Stimulated activated CD4-positive, alpha-beta T cell treated with anti-CD3 and anti-CD28 coated beads, TNF-alpha, amount 100 ng/mL, for 1 hour (primary cell): ENCODE data around the gene TMEM132E.

Source experiments
- DNase-seq, 3 donors: peaks; one replicate each; pipeline ENCODE4 v3.0.0-alpha.2; 2020; ENCODE audit warnings: low read depth in 3 of 3, low spot score in 1 of 3

Gene TMEM132E

DNA sequence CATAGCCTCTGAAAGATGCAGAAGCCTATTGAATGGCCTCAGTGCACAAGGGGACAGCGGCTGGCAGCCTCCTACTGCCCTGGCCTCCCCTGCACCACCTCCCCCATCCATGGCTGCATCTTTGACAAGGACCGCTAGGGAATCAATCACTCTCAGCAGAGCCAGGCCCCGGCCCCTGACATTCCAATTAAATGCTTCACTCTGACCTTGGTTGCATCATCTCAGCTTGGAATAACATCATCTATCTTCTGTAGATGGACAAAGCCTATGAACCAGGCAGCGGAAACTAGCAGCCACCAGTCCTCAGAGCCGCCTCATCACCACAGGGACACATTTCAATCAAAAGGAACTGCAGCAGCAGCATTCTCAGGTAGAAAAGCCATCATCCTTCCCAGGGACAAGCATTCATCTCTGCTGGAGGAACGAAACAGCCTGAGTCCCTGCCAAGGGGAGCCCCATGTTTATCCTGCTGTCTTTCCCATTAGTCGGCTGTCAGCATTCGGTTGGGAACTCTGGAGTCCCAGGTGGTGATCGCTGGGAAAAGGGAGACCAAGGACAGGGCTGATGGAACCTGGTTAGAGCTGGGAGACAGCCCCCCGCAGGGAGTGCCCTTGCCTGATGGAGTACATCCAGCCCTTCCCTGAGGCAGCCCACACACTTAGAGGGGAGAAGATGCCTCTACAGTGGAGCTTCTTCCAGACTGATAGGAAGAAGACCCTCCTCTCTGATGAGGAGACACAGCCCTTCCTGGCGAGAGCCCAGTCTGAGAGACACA is 11.5 kb upstream of the TMEM132E start:
- no peak for DNase-seq

DNA sequence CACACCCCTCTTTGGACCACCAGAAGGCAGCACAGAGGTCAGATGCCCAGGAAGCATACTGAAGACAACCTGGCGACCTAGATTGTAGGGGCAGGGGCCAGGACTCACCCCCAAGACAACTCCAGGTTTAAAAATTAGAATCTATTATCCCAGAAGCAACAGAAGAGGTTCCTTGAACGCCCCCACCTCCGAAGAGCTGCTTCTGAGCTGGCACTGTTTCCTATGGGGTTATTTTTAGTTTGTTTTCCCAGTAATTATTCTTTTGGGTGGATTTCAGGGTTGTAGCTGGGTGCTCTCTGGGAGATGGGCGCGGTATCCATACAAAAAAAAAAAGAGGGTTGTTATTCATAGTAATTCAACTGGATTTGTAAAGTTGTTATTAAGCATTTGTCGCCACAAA is 10.4 kb upstream of the TMEM132E start:
- no peak for DNase-seq

DNA sequence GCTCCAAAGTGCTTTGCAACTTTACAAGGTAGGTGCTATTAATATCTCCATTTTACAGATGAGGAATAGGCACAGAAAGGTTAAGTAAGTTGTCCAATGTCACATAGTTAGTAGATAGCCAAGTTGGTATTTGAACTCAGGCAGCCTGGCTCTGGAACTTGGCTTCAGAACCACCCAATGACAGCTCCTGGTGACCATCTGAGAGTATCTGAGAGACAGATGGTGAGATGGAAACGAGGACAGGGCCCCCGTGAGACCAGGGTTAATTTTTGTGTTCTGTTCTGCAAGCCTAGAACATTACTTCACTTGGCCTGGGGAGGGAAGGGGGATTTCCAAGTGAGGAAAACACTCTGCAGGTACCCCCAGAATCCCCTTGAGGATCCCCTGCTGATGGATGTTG is 9.8 kb upstream of the TMEM132E start:
- no peak for DNase-seq

DNA sequence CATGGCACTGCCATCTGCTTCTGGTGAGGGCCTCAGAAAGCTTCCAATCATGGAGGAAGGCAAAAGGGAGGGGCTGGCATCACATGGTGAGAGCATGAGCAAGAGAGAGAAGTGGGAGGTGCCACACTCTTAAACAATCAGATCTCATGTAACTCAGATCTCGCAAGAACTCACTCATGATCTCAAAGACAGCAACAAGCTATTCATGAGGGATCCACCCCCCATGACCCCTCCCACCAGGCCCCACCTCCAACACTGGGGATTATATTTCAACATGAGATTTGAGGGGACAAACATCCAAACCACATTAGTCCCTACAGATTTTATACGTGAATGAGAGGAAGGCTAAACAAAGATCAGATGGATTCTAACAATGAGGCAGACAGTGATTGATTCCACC is 8.9 kb upstream of the TMEM132E start:
- DNase-seq = no peak

DNA sequence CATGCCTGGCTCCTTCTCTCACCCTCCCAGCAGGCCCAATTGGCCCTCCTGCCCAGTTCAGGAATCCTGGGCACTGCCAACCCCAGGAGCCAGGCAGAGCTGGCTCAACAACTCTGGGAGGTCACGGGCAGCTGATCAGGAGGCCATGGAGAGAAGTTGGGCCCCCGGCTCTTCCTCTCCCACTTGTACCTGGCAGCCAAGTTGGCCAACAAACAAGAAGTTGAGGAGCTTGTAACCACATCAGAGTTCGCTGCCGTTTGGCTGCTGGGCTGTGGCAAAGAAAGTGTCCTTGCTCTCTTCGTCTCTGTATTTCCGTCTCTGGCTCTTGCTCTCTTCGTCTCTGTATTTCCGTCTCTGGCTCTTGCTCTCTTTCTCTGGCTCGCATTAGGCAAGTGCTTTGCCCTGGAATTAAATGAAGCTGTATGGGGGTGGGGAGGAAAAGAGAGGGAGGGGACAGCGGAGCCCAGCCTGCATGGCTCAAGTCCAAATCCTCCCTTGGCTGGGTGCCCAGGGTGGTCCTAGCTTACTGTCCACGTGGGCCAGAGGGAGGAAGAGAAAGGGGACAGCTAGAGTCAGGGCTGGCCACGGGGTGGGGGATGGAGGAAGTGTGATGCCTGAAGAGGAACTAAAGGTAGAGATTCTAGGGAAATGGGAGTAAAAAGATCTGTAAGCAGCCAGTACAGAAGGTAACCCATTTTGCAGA is 7.8 kb upstream of the TMEM132E start:
- no peak for DNase-seq

DNA sequence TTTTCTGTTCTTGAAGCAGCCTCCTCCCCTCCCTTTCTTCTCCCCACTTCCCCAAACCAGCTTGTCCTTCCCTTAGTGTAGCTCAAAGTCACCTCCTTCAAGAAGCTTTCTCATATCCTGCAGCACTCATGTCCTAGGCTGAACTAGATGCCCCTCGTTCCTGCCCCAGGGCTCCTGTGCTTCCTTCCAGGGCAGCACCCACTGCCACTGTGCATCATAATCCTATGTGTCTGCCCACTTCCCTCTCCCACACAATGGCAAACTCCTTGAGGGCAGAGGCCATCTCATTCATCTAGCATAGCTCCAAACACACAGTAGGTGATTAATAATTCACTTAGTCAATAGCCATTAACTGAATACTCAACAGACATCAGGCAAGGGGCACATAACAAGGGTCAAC is 6.9 kb upstream of the TMEM132E start:
- DNase-seq = no peak

DNA sequence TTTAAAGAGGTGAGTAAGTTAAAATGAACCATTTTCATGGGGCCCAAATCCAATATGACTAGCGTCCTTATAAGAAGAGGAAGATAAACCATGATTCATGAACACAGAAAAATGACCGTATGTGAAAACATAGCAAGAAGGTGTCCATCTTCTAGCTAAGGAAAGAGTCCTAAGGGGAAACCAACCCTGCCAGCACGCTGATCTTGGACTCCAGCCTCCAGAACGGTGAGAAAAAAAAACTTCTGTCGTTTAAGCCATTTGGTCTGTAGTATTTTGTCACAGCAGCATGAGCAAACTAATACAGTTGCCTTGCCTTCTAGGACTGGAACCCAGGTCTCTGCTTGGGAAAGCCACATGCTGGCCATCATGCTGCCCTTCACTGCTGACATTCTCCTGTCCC is 4.2 kb upstream of the TMEM132E start:
- DNase-seq = no peak

DNA sequence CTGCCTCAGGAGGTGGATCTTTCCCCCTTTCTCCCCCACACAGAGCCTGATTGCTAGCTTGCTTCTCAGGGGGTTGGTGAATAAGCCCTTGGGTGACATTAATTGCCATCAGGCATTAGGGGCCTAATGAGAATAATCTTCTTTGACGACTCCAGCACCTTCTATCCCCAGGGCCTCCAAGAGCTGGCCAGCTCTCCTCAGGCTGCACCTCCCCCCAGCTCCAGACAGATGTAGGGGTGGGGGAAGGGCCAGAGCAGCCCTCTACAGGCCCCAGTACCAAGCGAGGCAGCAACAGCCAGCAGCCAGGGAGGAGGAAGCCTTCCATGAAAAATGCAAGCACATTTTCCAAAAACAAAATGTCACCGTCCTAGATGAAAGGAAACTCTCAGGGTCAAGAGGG is 1.4 kb upstream of the TMEM132E start:
- DNase-seq = no peak

DNA sequence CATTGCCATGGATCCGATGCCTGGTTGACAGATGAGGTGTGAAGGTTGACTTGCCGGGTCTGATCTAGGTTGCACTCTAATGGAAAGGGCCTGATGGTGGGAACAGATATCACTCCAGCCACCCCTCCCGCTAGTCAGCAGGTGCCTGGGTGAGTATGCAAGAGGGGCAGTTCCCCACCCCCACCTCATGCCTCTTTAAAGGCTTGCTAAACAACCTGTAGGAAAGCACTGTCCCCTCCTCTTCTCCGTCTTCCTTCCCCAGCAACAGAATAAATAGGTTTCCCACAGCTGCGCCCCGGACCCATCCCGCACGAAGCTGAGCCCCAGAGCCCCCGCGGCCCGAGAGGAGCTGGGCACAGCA is 746 bp upstream of the TMEM132E start:
- no peak for DNase-seq

DNA sequence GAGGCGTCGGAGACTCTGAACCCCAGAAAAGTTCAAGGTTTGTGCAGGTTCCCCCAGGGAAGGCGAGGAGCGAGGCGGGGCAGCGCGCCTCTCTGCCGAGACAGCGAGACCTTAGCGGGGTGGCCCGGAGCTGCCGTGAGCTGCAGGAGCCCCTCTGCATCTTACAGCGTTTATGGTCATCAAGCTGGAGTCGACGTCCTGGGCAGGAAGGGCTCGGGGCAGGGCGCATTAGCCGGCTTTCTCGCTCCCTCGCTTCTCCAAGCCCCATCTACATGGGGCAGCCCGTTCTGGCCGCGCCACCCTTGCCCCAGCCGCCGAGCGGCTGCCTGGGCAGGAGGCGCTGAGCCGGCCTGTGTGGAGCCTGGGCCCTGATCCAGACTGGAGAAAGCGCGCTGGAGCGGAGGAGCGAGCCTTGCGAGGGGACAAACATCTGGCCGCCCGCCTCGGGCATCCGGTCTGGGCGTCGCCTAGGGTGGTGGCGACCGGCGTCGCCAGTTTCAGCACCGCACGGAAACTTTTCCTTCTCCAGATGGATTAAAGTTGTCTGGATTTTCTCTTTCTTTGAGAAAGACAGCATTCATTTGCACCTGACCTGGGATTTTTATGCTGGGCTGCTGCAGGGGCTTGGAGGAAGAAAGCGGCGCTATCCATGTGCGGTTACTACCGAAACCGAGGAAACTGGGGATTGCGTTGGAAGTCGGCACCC is 750 bp downstream of the TMEM132E start:
- DNase-seq = no peak

DNA sequence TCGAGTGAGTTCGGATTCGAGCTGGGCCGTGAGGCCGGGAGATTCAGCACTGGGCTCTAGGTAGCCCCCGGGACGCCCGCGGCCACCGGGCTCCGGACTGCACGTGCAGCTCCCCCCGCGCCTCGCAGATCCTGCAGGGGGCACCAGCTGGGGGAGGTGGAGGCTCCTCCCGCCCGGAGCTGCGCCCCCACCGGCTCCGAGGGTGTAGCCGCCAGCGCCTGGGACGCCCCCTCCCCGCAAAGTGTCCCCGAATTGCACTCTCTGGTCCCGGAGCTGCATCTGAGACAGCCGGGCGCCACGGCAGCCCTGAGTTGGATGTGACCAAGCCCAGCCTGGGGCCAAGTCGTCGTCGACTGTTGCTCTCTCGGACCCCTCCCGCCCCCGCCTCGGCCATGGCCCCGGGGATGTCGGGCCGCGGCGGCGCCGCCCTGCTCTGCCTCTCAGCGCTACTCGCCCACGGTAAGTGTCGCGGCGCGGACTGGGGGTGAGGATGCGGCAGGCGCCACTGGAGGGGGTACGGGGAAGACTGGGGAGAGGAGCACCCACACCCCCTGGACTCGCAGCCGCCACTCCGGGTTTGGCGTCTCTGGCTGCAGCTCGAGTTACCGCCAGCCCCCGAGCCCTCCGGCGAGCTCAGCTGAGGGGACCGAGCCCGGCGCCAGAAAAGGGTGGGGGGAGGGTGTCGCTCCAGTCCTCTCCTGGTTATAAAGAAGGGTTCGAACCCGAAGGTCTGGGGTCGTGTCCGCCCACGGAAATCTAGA is 1.5 kb downstream of the TMEM132E start:
- no peak for DNase-seq

DNA sequence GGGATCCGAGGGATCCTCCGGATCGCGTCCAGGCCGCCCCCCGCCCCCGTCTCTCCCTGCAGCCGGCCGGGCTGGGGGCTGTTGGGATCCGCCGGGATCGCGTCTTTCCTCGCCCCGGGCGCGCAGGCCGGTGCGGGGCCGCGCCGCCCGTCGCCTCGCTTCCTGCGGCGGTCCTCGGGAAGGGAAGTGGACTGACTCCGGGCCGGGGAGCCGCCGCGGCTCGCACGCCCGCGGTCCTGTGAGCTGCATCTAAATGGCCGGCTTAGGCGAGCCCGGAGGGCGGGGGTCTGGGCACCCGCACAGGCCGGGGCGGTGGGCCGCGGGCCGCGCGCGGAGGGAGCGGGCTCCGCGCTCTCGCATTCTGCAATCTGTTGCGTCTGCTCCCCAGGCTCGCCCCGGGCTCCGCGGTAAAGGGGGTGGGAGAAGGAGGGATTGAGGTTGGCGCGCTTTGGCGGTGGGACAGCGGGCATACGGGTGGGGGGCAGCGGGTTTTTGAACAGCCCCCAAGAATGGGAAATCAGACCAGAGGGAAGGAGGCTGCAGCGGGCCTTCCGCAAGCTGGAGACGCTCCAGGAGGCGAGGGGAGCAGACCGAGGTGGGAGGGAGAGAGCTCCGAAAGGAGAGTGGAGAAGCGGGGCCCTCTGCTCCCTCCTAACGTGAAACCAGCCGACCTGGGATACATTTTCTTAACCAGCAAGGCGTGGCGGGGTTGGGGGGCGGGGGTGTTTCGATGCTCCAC is 2.2 kb downstream of the TMEM132E start:
- no peak for DNase-seq

DNA sequence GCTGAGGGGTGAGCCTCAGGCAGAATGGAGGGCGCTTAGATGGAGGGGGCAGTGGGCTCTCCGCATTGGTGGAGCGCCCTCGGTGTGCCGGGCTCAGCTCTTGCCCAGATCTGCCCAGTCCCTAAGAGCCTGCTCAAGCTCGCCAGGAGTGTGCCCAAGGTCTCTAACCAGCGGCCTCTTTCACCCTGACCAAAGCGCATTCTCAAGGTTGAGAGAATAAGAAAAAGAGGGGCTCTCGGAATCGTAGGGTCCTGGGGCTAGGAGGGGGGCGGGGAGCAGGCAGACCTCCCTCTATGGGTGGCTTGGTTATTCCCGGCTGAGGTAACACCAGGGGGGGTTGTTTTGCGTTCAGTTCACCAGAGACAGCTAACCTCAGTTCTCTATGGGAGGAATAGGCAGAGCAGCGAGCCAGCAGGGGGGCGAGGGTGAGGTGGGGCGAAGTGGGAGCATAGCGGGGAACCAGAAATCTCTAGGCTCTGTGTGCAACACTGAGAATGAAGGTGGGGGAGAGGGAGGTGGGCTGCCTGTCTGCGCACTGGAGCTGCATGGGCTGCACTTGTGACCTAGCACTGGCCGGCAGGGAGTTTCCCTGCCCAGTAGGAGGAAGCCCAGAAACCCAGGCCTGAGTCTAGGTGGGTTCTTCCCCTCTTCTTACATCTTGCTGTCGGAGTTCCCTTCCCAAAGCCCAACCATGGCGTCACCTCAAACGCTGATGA is 3.0 kb downstream of the TMEM132E start:
- DNase-seq = no peak

DNA sequence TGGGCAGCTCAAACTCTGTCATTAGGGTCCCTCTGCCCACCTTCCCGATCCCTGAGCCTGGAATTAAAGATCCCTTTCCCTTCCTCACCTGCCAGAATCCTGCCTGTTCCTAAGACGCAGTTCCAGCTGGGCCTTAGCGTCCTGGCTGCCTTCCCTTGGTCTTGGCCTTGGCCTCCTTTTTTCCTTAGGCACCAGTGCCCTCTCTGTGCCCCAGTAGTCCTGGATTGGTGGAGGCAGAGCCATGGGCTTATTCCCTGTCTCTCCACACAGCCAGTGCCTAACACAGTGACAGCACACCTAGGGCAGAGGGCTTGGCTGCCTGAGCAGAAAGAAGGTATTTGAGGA is 3.5 kb downstream of the TMEM132E start:
- no peak for DNase-seq

DNA sequence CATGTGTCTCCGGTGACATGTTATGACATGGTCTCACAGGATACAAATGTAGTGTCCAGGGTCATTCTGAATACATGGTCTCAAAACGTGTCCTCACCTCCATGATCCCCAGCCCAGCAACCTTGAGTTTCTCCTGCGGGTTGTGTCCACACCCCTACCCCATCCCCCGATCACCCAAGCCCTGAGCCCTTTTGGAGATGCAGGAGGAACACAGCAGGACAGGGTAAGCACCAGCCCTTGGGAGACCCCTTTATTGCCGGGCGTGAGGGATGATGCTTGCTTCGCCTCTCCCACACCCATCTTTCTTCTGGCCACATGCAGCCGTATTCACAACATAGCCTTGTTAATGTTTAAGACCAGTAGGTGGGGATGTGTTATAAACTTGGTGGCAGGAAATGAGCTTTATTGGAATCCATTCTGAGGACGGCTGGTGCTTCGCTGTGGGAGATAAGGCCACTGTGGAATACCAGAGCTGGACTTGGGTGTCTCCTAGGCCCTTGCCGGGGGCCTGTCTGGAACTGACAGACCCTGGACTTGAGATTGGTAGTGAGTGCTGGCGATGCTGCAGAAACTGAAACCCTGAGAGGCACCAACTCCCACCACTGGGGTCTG is 5.5 kb downstream of the TMEM132E start:
- DNase-seq = no peak

DNA sequence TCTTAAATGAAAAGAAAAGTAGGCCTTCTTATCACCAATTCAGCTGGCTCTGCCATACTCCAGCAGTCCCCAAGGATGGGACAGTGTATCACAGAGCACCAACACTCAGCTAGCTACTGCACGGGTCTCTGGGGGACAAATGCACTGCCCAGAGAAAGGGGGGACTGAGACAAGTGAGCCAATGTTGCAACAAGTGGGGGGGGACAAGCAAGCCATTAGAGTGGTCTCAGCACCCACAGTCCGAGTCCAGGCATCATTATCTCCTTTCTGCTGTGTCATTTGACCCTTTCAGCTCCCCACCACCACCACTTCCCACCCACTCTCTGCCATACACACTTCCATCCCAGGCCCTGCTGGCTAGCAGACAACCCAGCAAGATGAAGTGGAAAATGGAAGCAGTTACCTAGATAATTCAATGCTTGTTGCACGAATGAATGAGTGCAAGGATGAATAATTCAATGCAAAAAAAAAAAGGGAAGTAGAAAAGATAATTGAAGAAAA is 7.0 kb downstream of the TMEM132E start:
- DNase-seq = no peak

DNA sequence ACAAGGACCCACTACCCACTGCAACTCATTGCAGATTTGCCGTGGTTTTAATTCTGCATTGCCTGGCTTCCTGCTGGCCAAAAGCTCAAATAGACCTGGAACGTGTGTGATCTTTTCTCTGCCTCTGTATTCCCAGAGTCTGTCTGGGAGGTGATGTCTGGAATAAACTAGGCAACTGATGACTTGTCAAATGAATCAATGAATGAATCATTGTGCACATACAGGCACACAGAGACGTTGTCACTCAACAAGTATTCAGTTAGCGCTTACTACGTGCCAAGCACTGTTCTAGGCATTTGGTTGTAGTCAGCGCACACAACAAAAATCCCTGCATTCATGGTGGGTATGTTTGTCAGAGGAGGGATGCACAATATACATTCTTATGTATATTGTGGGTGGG is 8.9 kb downstream of the TMEM132E start:
- no peak for DNase-seq

DNA sequence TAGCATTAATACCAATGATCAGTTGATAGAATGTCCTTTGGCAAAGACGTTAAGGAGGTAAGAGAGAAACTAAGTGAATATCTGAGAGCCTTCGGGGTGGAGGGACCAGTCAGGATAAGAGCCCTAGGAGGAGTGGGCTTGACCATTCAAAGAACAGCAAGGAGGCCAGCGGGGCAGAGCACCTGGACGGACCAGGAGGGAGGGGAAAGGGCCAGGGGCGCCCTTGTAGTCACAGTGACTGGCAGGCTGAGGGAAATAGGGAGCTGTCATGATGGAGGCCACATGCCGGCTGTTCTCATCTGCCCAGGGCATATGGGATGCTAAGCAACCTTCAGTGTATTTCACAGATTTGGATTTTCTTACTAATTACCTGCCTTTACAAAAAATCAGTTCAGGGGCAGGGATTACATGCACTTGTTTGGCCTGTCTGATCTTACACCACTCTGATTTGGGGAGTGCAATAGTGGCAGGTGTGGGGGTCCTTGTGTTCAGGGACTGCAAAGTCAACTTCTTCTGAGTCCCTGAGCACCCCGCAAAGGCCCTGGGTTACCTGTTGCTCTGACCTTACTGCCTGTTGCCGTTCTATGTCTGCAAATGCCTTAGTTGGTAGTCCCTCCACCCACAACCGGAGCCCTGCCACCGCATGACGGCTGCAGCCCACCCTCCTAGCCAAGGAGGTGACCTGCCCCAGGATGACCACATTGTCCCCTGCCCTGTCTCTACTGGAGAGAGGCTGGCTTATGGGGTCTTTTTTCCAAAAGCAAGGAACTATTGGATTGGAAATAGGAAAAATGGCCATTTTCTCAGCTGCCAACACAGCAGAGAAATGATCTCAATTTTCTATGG is 10.0 kb downstream of the TMEM132E start:
- DNase-seq = no peak

DNA sequence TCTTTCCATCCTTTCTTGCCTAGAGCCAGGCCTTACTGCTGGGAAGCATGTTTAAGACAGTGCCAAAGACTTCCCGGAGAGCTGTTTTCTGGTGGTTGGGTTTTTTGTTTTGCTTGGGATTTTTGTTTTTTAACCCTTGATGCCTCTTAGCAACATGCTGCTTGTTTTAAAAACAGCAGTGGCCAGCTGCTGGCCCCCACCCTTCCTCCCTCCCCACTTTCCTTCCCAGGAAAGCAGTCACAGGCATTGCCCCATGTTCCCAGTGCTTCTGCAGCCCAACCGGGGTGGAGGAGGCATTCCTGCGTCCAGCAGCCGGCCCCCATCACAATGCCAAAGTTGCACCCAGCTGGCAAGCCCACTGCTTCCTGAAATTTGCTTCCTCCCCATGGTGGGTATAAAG is 12.6 kb downstream of the TMEM132E start:
- no peak for DNase-seq
